ENCODE data around the gene CPA4.

- TF ChIP-seq CTCF (IDR thresholded peaks at IDR 0.05), result no peak
- TF ChIP-seq POLR2A (IDR thresholded peaks at IDR 0.05), result no peak
Observed at GRCh38 chr7:130266258-130266960, 26.6 kb upstream of the CPA4 start, which contains the start of gene CPA2.

All from transverse colon (tissue), 3 donors.